ENCODE results near the gene HSPA1B. TPM values are rescaled to one million over a fixed set of nuclear protein-coding genes. Genes with fewer than 3 reads are reported as not detected.
A peak's percentile ranks its signal among the peaks of the same experiment; 100 is the strongest.
"Not testable (repeated sequence)": the region's sequence is repeated elsewhere in the genome, so short reads cannot be mapped to it uniquely, and the experiment has no call there.

The HSPA1B gene
- total RNA-seq, 1 experiment from 2014 or later: 214 TPM

GRCh38 chr6:31862344-31863235 lies 35.1 kb downstream of the HSPA1B start, which contains the start of gene NEU1:
NEU1 (minus strand) TSS chr6:31862821; CDS start chr6:31862776, 45 bp downstream.
- RAD21 ChIA-PET (ENCODE audit: low non-redundant PET in 1 of 2, low total read pairs in 2 of 2, uncharacterized antibody in 2 of 2, unreplicated experiment in 2 of 2): interaction anchor here in 1 of 2 experiments (0.9 kb wide), 1 partner anchor 90 kb away, joined by 4 read pairs; no protein-coding TSS in a partner anchor
- no peaks in the 10 kb centered on the region for H3K27me3 ChIP-seq (ENCODE audit: insufficient read depth, low read length)
- ATAC-seq: peak; percentile 96
- peak; percentile 83 for TF ChIP-seq POLR2A (IDR thresholded peaks at IDR 0.05; ENCODE audit: borderline replicate concordance, extremely low read depth, insufficient read depth, insufficient read length)
- peak; percentile 86 for TF ChIP-seq MAX (IDR thresholded peaks at IDR 0.05)
- TF ChIP-seq SIN3A (IDR thresholded peaks at IDR 0.05; ENCODE audit: low read depth): peak; percentile 83
- no peak for TF ChIP-seq SRF (IDR thresholded peaks at IDR 0.05; ENCODE audit: low read depth)
- TF ChIP-seq SP1 (IDR thresholded peaks at IDR 0.05; ENCODE audit: low read depth): peak; percentile 97
- TF ChIP-seq POLR2AphosphoS5 (IDR thresholded peaks at IDR 0.05; ENCODE audit: low read depth, low read length): peak; percentile 92
- peak; percentile 22; the same call in 1 of the 2 replicates for TF ChIP-seq JUND (IDR thresholded peaks at IDR 0.05)
- TF ChIP-seq CEBPB (IDR thresholded peaks at IDR 0.05; ENCODE audit: low read depth): no peak
- no peak for TF ChIP-seq ATF3 (IDR thresholded peaks at IDR 0.05)
- TF ChIP-seq CTCF (IDR thresholded peaks at IDR 0.05 in 2 of 3, conservative IDR thresholded peaks at IDR 0.05 in 1 of 3; ENCODE audit: borderline replicate concordance in 1 of 3, insufficient read depth in 1 of 3, low read depth in 2 of 3, low read length in 2 of 3): no peak
- H3K9ac ChIP-seq (ENCODE audit: low read length): peak within 1 kb of the TSS; percentile 70
- H3K4me2 ChIP-seq (ENCODE audit: low read length): peak within 1 kb of the TSS; percentile 95
- no peaks in the 10 kb centered on the region for H3K79me2 ChIP-seq (ENCODE audit: insufficient read depth, low read length)
- intact Hi-C loops (cut with micrococcal nuclease): loop anchor here (1.0 to 2.0 kb wide), 2 partner anchors 28 to 85 kb away; partner anchors contain the start of gene VWA7
- H3K27ac ChIP-seq (ENCODE audit: low read depth, low read length): peak within 1 kb of the TSS; percentile 41
- no peaks in the 10 kb centered on the region for H4K20me1 ChIP-seq (ENCODE audit: insufficient read depth)
- peak within 1 kb of the TSS; percentile 78 to 79 for H3K4me3 ChIP-seq (replicated peaks in 1 of 2; ENCODE audit: low read depth in 1 of 2, low read length in 2 of 2)
- CTCF ChIA-PET: interaction anchor here (0.6 to 1.2 kb wide), 8 partner anchors 36 to 172 kb away, joined by 3 to 5 read pairs (median 3); partner anchors contain the start of gene LSM2
- H3K36me3 ChIP-seq (ENCODE audit: control insufficient read depth in 1 of 2, insufficient read depth in 2 of 2, low read length in 2 of 2): no peaks in the 10 kb centered on the region
- POLR2A ChIA-PET: interaction anchor here (0.6 to 2.0 kb wide), 28 partner anchors 10 to 334 kb away, joined by 3 to 17 read pairs (median 4); partner anchors contain the start of genes ATP6V1G2, DXO, HSPA1B and LSM2
- no peak within 1 kb of the TSS for H2AFZ ChIP-seq (ENCODE audit: low read depth, low read length, poor library complexity, severe bottlenecking)
- BruUV-seq (replicated peaks): no TSS peak
- H3K9me3 ChIP-seq (ENCODE audit: control insufficient read depth in 1 of 2, insufficient read depth in 1 of 2, low read depth in 1 of 2, low read length in 2 of 2): no peaks in the 10 kb centered on the region
- H3K4me1 ChIP-seq (ENCODE audit: control insufficient read depth in 1 of 2, insufficient read depth in 2 of 2, low read length in 2 of 2): peaks cover 0 to 31% of the 10 kb centered on the region in 2 experiments; a peak in 3 of 4 replicates
- DNase-seq (ENCODE audit: low read depth, low spot score): peak; percentile 100
- H3K9me2 ChIP-seq (ENCODE audit: insufficient read depth): no peaks in the 10 kb centered on the region

- intact Hi-C loops (cut with micrococcal nuclease); H3K9me3 ChIP-seq (ENCODE audit: control insufficient read depth in 1 of 2, insufficient read depth in 1 of 2, low read depth in 1 of 2, low read length in 2 of 2); H3K36me3 ChIP-seq (ENCODE audit: control insufficient read depth in 1 of 2, insufficient read depth in 2 of 2, low read length in 2 of 2); RAD21 ChIA-PET (ENCODE audit: low non-redundant PET in 1 of 2, low total read pairs in 2 of 2, uncharacterized antibody in 2 of 2, unreplicated experiment in 2 of 2); BruUV-seq (replicated peaks); H2AFZ ChIP-seq (ENCODE audit: low read depth, low read length, poor library complexity, severe bottlenecking); H3K27me3 ChIP-seq (ENCODE audit: insufficient read depth, low read length); ATAC-seq; H4K20me1 ChIP-seq (ENCODE audit: insufficient read depth); H3K9me2 ChIP-seq (ENCODE audit: insufficient read depth); DNase-seq (ENCODE audit: low read depth, low spot score); H3K79me2 ChIP-seq (ENCODE audit: insufficient read depth, low read length): not testable (repeated sequence)
- peak overlapping the region; percentile 70 for H3K9ac ChIP-seq (ENCODE audit: low read length)
- POLR2A ChIA-PET: interaction anchor here (0.6 to 2.0 kb wide), 4 partner anchors 31 to 57 kb away, joined by 4 to 17 read pairs (median 6); partner anchors contain the start of genes HSPA1B and LSM2
- CTCF ChIA-PET: interaction anchor here (0.7 to 1.2 kb wide), 2 partner anchors 88 to 271 kb away, joined by 3 to 4 read pairs; no protein-coding TSS in a partner anchor
- peak overlapping the region; percentile 95 for H3K4me2 ChIP-seq (ENCODE audit: low read length)
- H3K4me3 ChIP-seq (replicated peaks in 1 of 2; ENCODE audit: low read depth in 1 of 2, low read length in 2 of 2): peak overlapping the region; percentile 66 to 77
- H3K27ac ChIP-seq (ENCODE audit: low read depth, low read length): peak overlapping the region; percentile 41
- peaks cover 0 to 34% of the 10 kb centered on the region in 2 experiments; a peak in 3 of 4 replicates for H3K4me1 ChIP-seq (ENCODE audit: control insufficient read depth in 1 of 2, insufficient read depth in 2 of 2, low read length in 2 of 2)
Observed at GRCh38 chr6:31864123-31864562, 36.6 kb downstream of the HSPA1B start.
